Non-pigmented ciliary epithelial cell (primary cell): Measurements from ENCODE around the gene LTB.
A peak's percentile ranks its signal among the peaks of the same experiment; 100 is the strongest.

Experiments used
- DNase-seq: peaks from one replicate; pipeline ENCODE4 v3.0.0-alpha.2; 2010; ENCODE audit warnings: low read depth

LTB gene

GRCh38 chr6:31582230-31582643 is at the start of gene LTB:
Gene LTB (minus strand): TSS chr6:31582424. CDS start chr6:31582417, 7 bp downstream.
- DNase-seq = no peak

GRCh38 chr6:31631681-31632278 is 49.6 kb upstream of the LTB start:
- no peak for DNase-seq

GRCh38 chr6:31631209-31631608 is 49.0 kb upstream of the LTB start:
- no peak for DNase-seq

GRCh38 chr6:31630177-31630934 is 48.1 kb upstream of the LTB start:
- DNase-seq = no peak

- no peak for DNase-seq
These were observed 46.8 kb upstream of the LTB start for GRCh38 chr6:31629014-31629413.

GRCh38 chr6:31627690-31628287 is 45.6 kb upstream of the LTB start:
- DNase-seq = no peak

- no peak for DNase-seq
These were observed 44.7 kb upstream of the LTB start for GRCh38 chr6:31626952-31627351.

GRCh38 chr6:31624070-31624469 is 41.8 kb upstream of the LTB start:
- no peak for DNase-seq

- DNase-seq = no peak
These were observed 40.5 kb upstream of the LTB start for GRCh38 chr6:31622684-31623091.

GRCh38 chr6:31621991-31622390 is 39.8 kb upstream of the LTB start:
- DNase-seq = no peak

GRCh38 chr6:31621320-31621939 is 39.2 kb upstream of the LTB start:
- no peak for DNase-seq

GRCh38 chr6:31620586-31621319 is 38.5 kb upstream of the LTB start, which contains the start of gene PRRC2A:
Gene PRRC2A (plus strand): TSS chr6:31620715. CDS start chr6:31622790, 2,075 bp downstream.
- no peak for DNase-seq

- DNase-seq = peak; percentile 95
These were observed 37.8 kb upstream of the LTB start for GRCh38 chr6:31619805-31620585.

GRCh38 chr6:31617010-31617409 is 34.8 kb upstream of the LTB start:
- no peak for DNase-seq

- DNase-seq = no peak
These were observed 33.5 kb upstream of the LTB start for GRCh38 chr6:31615748-31616147.

GRCh38 chr6:31614684-31615578 is 32.7 kb upstream of the LTB start, which contains the start of gene AIF1:
Gene AIF1 (plus strand): TSS chr6:31615234. CDS start chr6:31615330, 96 bp downstream.
- no peak for DNase-seq

GRCh38 chr6:31614075-31614619 is 31.9 kb upstream of the LTB start:
- no peak for DNase-seq

- DNase-seq = no peak
These were observed 28.7 kb upstream of the LTB start for GRCh38 chr6:31610968-31611367.

GRCh38 chr6:31609519-31610406 is 27.5 kb upstream of the LTB start:
- DNase-seq = no peak
